Measurements from ENCODE around the gene CTRL.
"Not testable (repeated sequence)": the region's sequence is repeated elsewhere in the genome, so short reads cannot be mapped to it uniquely, and the experiment has no call there.

The CTRL gene

DNA sequence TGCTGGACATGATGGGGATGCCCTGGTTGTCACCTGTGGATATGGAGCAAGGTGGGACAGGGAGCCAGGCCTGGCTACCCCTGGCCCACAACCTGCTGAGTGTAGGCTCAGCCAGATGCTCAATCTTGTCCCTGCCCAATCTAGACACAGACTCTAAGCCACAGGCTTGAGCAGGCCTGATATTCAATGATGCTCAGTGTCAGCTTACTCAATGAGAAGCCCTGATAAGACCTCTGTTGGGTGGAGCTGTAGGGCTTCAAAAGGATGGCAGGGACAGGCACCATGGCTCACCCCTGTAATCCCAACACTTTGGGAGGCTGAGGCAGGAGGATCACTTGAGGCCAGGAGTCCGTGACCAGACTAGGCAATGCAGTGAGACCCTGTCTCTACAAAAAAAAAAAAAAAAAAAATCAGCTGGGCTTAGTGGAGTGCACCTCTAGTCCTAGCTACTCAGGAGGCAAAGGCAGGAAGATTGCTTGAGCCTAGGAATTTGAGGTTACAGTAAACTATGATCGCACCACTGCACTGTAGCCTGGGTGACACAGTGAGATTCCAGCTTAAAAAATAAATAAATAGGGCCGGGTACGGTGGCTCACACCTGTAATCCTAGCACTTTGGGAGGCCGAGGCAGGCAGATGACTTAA lies 8.9 kb upstream of the CTRL start:
- no peak for DNase-seq

DNA sequence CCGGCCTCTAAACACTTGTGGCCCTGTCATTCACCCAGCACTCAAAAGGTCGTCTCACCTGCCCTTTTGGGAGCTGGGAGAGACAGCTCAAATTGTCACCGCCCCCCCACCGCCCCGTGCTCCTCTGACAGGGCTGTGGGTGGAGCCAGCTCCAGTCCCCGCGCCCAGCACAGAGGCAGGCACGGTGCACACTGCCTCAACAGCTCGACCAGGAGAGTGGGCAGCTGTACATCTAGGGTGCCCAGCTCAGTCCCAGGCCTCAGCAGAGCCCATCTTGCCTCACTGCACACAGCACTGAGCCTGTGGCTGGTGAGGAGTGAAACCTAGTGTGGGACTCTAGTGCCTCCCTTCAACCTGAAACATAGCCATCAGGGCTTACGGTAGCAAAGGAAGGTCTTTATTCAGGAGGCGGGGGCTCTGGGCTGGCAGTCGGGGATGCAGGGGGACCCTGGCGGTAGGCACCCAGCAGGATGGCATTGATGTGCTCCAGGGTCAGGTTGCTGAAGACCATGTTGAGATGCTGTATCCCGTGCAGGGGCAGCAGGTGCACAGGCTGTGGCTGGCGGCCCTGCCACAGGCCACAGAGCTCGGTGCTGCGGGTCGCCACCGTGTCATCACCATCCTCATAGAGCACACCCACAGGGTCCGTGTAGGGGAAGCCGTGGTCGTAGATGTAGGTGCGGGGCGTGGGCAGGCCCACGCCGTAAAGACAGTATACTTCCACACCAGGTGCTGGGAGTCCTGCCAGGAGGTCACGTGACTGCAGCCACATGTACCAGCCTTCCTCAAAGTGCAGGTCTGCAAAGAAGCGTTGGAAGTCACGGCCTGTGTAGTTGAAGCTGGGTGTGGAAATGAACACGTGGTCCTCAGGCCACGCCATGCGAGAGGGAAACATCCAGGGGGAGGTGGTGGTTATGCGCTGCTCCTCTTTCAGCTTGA lies 8.1 kb upstream of the CTRL start:
- peak; percentile 19 to 44 for DNase-seq

DNA sequence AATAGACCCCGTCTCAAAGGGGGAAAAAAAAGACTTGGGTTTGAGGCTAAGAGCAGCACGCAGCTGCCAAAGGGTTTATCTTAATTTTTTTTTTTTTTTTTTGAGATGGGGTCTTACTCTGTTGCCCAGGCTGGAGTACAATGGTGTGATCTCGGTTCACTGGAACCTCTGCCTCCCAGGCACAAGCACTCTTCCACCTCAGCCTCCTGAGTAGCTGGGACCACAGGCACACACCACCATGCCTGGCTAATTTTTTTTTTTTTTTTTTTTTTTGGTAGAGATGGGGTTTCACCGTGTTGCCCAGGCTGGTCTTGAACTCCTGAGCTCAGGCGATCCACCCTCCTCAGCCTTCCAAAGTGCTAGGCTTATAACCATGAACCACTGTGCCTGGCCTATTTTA lies 6.1 kb upstream of the CTRL start:
- DNase-seq = not testable (repeated sequence)

DNA sequence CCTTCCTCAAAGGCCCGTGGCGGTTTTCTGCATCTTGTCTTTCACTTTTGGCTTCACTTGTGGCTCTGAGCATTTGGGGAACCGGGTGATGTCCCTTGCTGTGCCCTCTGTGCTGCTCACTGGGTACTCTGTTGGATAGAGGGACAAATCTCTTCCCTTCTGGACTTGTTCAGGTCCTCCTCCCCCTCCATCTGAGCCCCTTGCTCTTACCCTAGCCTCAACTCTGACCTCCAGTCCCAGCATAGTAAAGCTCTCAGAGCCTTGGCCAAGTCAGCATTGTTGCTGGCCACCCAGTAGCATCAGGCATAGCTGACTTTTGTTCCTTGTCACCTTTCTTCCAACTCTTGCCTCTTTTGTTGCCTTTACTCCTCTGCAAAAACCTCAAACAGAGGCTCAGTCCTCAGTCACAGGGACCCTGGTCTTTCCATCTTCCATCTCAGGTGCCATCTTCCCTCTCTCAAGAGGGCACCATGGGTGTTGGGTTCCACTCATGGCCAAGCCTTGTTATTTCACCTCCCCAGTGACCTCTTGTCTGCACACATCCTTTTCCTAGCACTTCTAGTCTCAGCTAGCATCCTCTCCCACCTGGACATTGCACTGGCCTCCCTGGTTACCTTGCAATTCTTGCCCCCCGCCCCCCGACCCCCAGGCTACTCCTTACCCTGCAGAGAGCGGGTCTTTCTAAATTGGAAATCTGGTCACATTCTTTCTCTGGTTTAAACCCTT lies 5.4 kb upstream of the CTRL start:
- DNase-seq = peak; percentile 81 to 88

DNA sequence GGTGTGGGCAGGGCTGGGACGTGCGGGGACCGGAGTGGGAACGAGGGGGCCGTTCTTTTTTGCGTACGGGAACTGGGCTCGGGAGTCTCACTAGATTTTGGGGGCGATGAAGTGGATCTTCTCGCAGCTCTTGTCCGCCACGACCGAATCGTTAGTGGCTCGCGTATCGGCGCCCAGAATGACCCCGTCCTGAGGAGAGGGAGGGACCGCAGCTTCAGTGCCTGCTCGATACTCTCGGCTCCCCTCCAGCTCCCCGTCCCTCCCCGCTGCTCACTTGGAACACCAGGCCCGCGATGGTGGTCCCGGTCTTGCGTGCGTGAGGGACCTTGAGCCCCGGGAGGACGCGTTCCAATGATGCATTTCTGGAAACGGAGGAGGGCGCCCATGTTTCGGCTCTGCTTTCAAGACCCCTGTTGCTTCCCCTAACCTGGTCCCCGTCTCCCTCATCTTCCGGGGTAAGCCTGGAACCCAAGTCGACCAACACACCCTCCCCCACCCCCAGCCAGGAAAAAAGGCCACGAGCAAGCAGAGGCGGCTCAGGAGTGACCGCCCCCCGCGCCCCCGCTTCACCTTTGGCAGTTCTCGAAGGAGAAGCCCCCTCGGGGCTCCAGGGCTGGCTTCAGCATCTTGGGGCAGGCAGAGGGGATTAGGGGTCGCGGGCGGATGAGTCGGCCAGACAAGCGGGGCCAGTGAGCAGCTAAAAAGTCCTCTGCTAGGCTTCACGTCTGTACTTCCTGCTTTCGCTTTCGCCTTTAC lies 4.6 kb upstream of the CTRL start, which contains the start of gene PSMB10:
PSMB10 (minus strand) TSS at position 727 of the 756 bp plus-strand sequence; CDS start at position 626, 101 bp downstream.
- no peak for DNase-seq

DNA sequence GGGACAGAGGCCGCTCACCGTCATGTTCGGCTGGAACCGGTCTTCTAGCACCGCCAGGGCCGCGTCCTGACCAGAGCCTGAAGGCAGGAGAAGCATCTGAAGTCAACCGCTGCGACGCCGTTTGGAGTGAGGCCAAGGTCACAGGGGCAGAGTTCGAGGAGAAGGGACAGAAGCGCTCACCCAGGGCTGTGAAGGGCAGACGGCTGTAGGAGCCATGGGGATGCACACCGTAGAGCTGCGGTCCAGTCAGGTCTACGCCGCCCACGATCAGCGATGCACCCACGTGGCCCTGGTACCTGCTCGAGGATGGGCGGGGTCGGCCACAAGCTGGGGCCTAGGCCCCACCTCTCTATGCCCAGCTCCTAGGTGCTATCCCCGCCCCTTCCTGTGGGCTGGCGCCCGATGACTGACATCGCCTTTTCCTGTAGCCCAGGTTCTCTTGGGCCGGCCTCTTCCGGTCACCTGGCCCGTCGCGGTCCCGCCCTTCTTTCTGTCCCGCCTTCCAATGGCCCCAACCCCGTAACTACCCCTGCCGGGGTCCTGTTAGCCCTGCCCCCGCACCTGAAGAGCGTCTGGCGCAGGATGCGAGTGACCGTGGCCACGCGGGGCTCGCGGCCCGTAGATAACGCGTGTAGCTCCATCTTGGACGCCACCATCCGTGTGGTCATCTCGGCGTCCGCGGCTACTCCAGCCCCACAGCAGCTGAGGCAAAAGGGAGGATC lies 3.9 kb upstream of the CTRL start:
- DNase-seq = peak; percentile 96 to 98

DNA sequence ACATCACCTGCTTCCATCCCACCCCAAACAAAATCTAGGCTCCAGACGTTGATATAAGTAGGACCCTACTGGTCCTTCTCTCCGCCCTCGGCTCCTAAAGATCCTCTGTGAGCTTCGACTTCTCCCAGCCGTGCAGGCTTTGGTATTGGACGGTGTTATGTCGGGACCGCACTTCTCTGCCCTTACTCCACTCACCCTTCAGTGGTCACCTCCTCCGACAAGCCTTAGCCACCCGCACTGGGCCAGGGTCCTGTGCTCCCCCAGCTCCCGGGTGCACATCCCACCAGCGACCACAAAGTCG lies 3.4 kb upstream of the CTRL start:
- DNase-seq = no peak

DNA sequence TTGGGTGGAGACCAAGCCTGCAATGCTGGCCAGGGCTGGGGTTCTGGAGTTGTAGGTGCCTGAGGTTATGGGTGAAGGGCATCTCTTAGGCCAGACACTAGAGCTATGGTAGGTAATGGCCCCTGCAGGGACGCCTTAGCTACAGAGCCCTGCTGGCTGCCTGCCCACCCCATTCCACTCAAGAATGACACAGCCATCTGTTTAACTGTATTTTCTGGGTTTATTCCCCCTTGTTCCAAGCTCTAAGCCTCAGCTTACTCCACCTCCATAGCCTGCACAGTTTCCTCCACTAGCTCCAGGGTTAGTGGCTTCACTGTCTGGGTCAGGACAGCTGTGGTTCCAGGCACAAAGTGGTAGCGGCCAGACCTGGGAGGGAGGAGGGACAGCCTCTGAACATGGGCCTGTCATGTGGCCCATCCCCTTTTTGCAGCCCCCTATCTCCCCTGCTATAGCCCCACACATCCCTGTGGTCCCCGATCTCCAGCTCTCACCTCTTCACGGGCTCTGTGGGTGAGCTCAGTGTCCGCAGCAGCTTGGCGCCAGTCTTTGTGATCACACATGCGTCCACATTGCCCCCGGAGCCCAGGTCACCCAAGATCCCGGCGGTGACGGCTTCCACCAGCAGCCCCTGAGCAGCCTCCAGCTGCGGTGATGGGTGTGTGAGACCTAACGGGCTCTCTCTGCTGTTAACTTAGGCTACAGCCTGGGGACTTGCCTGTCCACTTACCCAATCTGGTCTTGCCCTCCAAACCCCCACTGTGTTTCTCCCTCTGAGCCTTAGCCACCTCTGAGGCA lies 2.8 kb upstream of the CTRL start:
- DNase-seq = no peak

DNA sequence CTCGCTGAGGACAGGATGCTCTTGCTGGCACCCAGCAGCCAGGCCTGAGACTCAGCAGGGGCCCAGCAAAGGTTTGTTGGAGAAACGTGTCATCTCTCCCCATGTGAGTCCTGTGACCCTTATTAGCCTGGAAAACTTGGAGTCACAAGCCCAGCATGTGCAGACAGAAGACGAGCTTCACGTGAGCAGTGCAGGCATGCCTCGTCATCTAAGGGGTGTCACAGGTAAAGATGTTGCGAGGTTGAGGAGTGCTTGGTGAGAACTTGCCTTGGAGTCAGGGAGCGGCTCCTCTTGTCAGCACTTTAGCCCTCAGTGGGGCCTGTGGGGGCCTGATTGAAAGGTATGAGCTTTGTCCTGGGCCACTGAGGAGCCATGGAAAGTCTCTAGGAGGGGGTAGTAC lies 2.1 kb upstream of the CTRL start:
- no peak for DNase-seq

DNA sequence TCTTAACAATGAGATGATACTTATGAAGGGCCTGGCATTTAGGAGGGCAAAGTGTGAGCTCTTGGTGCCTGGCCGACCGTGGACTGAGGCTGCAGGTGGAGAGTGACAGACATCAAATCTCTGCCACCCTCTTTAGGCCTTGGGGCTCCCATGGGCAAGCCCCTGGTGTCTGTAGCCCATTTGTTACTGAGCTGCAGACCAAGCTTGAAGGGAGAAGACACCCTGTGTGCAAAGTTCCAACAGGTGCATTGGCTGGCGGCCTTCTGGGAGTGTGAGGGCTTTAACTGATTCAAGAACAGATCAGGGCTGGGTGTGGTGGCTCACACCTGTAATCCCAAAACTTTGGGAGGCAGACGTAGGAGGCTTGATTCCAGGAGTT lies 789 bp upstream of the CTRL start:
- no peak for DNase-seq

DNA sequence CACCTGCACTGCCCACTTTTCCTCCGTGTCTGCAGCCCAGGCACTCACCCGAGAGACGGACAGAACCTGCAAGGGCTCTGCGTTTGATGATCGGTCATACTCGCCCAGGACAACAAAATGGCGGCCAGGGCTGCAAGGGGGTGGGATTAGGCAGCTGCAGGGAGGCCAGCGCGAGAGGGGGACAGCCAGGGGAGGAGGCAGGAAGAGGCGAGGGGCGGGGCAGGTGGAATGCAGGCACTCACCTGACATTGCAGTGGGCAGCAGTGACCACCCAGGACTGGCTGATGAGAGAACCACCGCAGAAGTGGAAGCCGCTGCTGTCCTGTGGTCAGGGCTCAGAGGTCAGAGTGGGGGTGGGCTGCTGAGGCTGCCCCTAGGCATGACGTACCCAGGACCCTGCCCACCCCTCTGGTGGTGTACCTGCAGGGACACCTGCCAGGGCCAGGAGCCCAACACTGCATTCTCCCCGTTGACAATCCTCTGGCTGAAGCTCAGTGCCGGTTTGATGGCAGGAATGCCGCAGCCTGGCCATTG lies 917 bp downstream of the CTRL start:
- DNase-seq = no peak

DNA sequence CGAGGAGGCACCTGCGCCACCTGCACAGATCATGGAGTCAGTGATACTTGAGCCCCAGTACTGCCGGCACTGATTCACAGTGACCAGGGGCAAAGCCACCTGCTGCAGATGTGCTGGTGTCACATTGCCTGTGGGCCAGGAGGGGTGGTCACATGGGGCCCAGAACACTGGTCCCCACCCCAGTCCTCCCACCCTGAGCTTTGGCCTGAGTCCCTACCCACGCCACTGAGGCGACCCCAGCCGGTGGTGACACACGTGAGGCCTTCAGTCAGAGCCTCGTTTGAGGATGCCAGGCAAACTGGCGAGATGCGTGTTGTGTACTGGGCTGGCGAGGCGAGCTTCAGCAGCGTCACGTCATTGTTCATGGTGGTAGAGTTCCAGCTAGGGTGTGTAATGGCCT lies 1.5 kb downstream of the CTRL start:
- DNase-seq = no peak

DNA sequence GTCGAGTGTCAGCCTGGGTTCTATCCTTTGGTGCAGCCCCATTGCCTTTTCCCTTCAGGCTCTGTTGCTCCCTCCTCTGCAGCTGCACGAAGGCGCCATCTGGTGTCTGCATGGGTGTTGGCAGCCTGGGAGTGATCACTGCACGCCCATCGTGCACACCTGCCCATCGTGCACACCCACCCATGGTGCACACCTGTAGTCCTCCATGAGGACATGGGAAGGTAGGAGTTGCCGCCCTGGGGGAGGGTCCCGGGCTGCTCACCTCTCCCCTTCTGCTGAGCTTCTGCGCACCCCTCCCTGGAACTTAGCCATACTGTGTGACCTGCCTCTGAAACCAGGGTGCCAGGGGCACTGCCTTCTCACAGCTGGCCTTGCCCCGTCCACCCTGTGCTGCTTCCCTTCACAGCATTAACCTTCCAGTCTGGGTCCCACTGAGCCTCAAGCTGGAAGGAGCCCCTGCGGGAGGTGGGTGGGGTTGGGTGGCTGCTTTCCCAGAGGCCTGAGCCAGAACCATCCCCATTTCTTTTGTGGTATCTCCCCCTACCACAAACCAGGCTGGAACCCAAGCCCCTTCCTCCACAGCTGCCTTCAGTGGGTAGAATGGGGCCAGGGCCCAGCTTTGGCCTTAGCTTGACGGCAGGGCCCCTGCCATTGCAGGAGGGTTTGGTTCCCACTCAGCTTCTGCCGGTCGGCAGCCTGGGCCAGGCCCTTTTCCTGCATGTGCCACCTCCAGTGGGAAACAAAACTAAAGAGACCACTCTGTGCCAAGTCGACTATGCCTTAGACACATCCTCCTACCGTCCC lies 2.9 kb downstream of the CTRL start:
- peak; percentile 69 to 81 for DNase-seq

DNA sequence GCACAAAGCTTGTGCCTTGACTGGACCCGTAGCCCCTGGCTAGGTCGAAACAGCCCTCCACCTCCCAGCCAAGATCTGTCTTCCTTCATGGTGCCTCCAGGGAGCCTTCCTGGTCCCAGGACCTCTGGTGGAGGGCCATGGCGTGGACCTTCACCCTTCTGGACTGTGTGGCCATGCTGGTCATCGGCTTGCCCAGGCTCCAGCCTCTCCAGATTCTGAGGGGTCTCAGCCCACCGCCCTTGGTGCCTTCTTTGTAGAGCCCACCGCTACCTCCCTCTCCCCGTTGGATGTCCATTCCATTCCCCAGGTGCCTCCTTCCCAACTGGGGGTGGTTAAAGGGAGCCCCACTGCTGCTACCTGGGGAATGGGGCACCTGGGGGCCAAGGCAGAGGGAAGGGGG lies 3.5 kb downstream of the CTRL start:
- DNase-seq = no peak

DNA sequence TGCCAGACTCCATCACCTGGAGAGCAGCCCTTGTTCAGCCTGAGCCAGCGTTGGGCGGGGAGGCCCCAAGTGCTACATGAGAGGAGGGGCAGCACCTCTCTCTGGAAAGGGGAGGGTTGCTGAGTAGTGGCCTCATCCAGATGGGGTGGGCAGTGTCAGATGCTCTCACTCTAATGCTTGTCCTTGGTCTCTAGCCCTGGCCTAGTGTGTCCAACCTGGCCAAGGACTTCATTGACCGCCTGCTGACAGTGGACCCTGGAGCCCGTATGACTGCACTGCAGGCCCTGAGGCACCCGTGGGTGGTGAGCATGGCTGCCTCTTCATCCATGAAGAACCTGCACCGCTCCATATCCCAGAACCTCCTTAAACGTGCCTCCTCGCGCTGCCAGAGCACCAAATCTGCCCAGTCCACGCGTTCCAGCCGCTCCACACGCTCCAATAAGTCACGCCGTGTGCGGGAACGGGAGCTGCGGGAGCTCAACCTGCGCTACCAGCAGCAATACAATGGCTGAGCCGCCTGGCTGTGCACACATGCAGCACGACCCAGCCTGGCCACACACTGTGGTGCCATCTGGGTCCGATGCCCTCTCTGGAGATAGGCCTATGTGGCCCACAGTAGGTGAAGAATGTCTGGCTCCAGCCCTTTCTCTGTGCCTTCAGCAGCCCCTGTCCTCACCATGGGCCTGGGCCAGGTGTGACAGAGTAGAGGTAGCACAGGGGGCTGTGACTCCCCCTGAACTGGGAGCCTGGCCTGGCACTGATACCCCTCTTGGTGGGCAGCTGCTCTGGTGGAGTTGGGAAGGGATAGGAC lies 4.3 kb downstream of the CTRL start:
- DNase-seq = no peak

DNA sequence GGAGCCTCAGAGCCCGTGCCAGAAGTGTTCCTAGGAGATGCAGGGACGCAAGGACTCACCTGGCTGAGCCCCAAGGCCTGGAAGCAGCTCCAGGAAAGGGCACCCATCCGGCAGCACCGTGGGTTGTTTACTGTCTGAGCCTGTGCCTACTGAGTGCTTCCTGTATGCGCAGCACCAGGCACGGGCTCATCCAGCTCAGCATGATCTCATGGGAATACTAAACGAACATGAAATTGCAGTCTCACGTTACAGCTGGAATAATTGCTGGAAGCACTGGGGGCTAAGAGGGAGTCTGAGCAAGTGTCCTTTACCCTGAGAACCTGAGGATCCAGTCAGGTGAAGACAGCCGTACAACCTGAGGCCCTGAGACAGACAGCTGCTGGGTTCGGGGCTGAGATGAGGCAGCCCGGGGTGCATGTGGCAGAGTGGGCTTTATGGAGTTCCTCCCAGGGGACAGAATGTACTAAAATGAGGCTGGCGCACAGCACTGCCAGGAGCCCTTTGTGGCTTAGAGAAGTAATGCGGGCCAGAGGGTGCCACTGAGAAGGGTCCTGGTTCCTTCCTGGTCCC lies 5.4 kb downstream of the CTRL start:
- no peak for DNase-seq

DNA sequence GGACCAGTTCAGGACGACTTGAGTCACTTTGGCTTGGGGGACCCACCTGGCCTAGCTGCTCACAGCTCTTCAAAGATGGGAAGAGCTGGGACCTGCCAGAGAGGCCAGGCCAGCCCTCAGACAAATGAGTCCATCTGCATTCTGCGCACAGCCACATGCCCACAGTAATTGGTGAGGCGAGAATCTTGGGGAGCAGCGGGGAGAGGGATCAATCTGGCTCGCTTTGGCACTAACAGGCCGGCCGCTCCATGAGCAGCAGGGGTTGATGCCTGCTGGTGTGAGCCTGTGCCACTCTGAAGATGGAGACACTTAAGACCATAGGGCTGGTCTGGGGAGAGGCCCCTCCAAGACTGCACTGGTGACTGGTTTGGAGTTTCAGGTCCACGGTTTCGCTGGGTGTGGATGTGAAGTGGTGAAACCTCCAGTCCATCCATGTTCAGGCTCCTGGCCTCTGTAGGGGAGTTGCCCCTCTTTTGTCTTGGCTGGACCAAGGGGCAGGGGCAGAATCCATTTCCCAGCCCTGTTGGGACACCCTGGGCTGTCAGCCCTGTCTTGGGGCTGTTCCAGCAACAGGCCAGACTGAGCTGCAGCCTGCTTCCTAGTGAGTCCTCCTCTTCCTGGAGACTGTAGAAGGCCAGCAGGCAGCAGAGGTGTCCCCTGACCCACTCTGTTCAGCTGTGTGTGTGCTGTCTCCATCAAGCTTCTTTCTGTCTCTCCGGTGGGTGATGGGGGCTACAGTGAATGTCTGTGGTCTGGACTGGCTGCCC lies 7.3 kb downstream of the CTRL start:
- no peak for DNase-seq

DNA sequence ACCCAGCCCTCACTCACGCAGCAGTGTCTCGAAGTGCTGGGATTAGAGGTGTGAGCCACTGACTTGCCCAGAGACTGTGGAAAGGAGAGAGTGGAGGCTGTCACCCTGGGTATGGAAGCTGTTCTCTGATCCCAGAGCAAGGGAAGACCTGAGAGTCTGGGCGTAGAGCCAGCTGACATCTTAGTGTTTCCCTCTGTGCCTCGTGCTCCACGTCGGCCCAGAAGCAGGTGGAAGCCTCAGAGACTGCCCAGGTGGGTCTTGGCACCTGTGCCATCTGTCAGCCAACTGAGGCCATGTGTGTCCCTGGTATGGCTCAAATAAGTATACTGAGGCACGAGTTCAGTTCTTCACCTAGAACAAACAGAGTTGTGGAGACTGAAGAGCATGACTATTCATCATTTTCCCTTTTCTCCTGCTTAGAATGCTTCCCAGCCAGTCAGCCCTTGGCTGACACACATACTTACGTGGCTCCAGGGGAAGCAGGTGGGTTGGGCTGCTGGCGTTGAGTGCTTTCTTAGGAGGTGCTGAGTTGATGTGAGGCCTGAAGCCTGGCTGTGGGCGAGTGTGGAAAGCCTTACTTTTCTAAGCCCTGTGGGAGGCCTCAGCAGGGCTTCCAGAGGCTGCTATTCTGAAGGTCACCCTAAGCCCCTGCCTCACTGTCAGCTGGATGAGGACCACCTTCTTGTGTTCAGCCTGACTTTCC lies 8.1 kb downstream of the CTRL start:
- DNase-seq = no peak

All from CD4-positive, alpha-beta T cell treated with Interferon alpha-2 for 1 hour (primary cell).